Calu3 (cell line): ENCODE measurements around the gene CC2D1A. TPM values are rescaled to one million over a fixed set of nuclear protein-coding genes. Genes with fewer than 3 reads are reported as not detected.

ENCODE experiments used
- BruUV-seq: library from RNA; stranded (reverse); fragments of 400-500 nt; replicated peaks from 2 replicates; lab custom pipeline; 2021; lab: Mats Ljungman, UMichigan
- CTCF ChIA-PET: fragments of 300-600 bp; sonication (Branson Sonifier 250); formaldehyde crosslinking; loops from one replicate; lab custom pipeline; 2022; ENCODE audit warnings: antibody characterized with exemption; lab: Charles Lee
- DNase-seq: peaks from one replicate; pipeline ENCODE4 v3.0.0; 2022
- H3K27ac Mint-ChIP-seq: one replicate; pipeline ENCODE4 v1.8.0; 2022; ENCODE audit warnings: mixed read lengths; ENCODE audit not compliant: unreplicated experiment
- H3K27me3 Mint-ChIP-seq: one replicate; pipeline ENCODE4 v1.8.0; 2022; ENCODE audit warnings: mixed read lengths; ENCODE audit not compliant: unreplicated experiment
- H3K36me3 Mint-ChIP-seq: one replicate; pipeline ENCODE4 v1.8.0; 2022; ENCODE audit warnings: mild to moderate bottlenecking, moderate library complexity, mixed read lengths; ENCODE audit not compliant: insufficient read depth, unreplicated experiment
- H3K4me1 Mint-ChIP-seq: one replicate; pipeline ENCODE4 v1.8.0; 2022; ENCODE audit warnings: mild to moderate bottlenecking, low read depth, mixed read lengths; ENCODE audit not compliant: unreplicated experiment
- H3K4me3 Mint-ChIP-seq: one replicate; pipeline ENCODE4 v1.8.0; 2022; ENCODE audit warnings: mild to moderate bottlenecking, low read depth, moderate library complexity, mixed read lengths; ENCODE audit not compliant: unreplicated experiment
- H3K9me3 Mint-ChIP-seq: one replicate; pipeline ENCODE4 v1.8.0; 2022; ENCODE audit warnings: low read depth, mixed read lengths; ENCODE audit not compliant: unreplicated experiment
- intact Hi-C: fragments of 100-400 bp; cut with micrococcal nuclease; formaldehyde crosslinking; loops from one replicate; pipeline ENCODE4 v1.10.0; 2022; ENCODE audit not compliant: unreplicated experiment
- total RNA-seq: library from RNA; stranded (reverse); gene quantifications from 2 replicates; pipeline ENCODE4 v1.2.3, GENCODE V29; 2022
- TF ChIP-seq, protein P1 (sequence below): fragments of 200-600 bp; IDR thresholded peaks from one replicate; pipeline ENCODE4 v1.8.0; 2022; ENCODE audit warnings: antibody characterized with exemption; ENCODE audit not compliant: unreplicated experiment

Gene CC2D1A
- total RNA-seq, 1 experiment from 2014 or later: 41.7 TPM

DNA sequence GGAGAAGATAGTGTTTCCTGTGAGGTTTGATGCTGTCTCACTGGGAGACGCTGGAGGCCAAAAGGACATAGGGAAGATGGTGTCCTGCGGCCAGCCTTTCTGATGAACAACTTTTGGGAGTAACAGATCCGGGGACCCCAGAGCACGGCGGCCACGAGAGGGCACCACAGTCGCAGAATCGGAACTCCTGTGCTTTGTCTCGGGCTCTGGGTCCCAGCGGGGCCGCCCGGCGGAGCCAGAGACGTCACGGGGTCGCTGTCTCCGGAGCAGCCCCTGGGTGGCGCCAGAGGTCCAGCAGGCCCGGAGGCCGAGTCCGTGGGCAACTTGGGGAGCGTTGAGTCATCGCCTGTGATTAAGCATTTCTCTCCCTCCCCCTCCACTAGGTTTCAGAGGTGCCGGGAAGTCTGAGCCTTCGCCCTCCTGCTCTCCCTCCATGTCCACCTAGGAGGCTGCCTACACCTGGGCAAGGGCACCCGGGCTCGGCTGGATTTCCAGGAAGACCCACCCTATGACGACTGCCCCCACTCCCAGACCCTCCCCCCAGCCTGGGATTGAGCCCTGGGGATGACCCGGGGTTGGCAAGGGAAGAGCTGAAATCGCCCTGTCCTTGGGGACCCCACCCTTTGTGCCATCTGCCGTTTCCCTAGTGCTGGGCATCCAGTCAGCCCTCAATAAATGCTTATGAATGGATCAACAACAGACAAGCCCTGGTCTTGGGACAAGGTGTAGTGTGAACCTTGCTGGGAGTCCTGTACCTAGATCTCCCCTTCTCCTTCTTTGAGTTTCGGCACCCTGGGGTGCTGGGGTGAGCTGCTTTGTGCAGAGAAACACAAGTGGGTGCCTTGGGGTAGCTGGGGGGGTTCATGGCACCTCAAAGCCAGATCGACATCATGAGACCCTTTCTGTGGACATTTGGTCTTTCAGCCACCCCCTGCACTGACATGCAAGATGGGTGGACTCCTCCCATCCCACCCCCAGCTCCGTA, 25.6 kb upstream of the CC2D1A start:
- DNase-seq: peak; percentile 97
- no peaks in the 10 kb centered on the region for H3K9me3 Mint-ChIP-seq
- H3K4me3 Mint-ChIP-seq: no peak overlapping the region
- no peaks in the 10 kb centered on the region for H3K36me3 Mint-ChIP-seq
- intact Hi-C loops: loop anchor here (2.0 kb wide), 1 partner anchor 192 kb away; the partner anchor contains the start of gene MISP3
- TF ChIP-seq, protein P1, sequence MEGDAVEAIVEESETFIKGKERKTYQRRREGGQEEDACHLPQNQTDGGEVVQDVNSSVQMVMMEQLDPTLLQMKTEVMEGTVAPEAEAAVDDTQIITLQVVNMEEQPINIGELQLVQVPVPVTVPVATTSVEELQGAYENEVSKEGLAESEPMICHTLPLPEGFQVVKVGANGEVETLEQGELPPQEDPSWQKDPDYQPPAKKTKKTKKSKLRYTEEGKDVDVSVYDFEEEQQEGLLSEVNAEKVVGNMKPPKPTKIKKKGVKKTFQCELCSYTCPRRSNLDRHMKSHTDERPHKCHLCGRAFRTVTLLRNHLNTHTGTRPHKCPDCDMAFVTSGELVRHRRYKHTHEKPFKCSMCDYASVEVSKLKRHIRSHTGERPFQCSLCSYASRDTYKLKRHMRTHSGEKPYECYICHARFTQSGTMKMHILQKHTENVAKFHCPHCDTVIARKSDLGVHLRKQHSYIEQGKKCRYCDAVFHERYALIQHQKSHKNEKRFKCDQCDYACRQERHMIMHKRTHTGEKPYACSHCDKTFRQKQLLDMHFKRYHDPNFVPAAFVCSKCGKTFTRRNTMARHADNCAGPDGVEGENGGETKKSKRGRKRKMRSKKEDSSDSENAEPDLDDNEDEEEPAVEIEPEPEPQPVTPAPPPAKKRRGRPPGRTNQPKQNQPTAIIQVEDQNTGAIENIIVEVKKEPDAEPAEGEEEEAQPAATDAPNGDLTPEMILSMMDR: peak; percentile 92
- no TSS peak for BruUV-seq
- CTCF ChIA-PET: interaction anchor here (0.5 to 1.7 kb wide), 3 partner anchors 192 to 256 kb away, joined by 3 to 8 read pairs (median 4); partner anchors contain the start of genes ASF1B and MISP3
- H3K4me1 Mint-ChIP-seq: no peaks in the 10 kb centered on the region
- no peaks in the 10 kb centered on the region for H3K27me3 Mint-ChIP-seq
- no peak overlapping the region for H3K27ac Mint-ChIP-seq

- no peak overlapping the region for H3K4me3 Mint-ChIP-seq
- H3K36me3 Mint-ChIP-seq: no peaks in the 10 kb centered on the region
- H3K27ac Mint-ChIP-seq: no peak overlapping the region
- no peak for DNase-seq
- no peaks in the 10 kb centered on the region for H3K4me1 Mint-ChIP-seq
- BruUV-seq: no TSS peak
- intact Hi-C loops: loop anchor here (2.0 kb wide), 1 partner anchor 192 kb away; the partner anchor contains the start of gene MISP3
- CTCF ChIA-PET: interaction anchor here (0.6 to 1.3 kb wide), 3 partner anchors 71 to 256 kb away, joined by 4 read pairs; partner anchors contain the start of genes ASF1B and DCAF15
- H3K9me3 Mint-ChIP-seq: no peaks in the 10 kb centered on the region
- no peaks in the 10 kb centered on the region for H3K27me3 Mint-ChIP-seq
- TF ChIP-seq, protein P1: no peak
Measured at GRCh38 chr19:13881251-13881691, 24.7 kb upstream of the CC2D1A start.

GRCh38 chr19:13881692-13882418, 24.1 kb upstream of the CC2D1A start:
- no peaks in the 10 kb centered on the region for H3K9me3 Mint-ChIP-seq
- no peak overlapping the region for H3K4me3 Mint-ChIP-seq
- TF ChIP-seq, protein P1: no peak
- intact Hi-C loops: loop anchor here (2.0 kb wide), 1 partner anchor 191 kb away; the partner anchor contains the start of gene MISP3
- H3K36me3 Mint-ChIP-seq: no peaks in the 10 kb centered on the region
- H3K4me1 Mint-ChIP-seq: no peaks in the 10 kb centered on the region
- no peak for DNase-seq
- no peak overlapping the region for H3K27ac Mint-ChIP-seq
- no peaks in the 10 kb centered on the region for H3K27me3 Mint-ChIP-seq
- no TSS peak for BruUV-seq
- CTCF ChIA-PET: interaction anchor here (0.6 to 1.1 kb wide), 3 partner anchors 20 to 255 kb away, joined by 3 to 4 read pairs (median 4); partner anchors contain the start of genes ASF1B and DCAF15

GRCh38 chr19:13882419-13882795, 23.6 kb upstream of the CC2D1A start:
- no peaks in the 10 kb centered on the region for H3K36me3 Mint-ChIP-seq
- no peak for DNase-seq
- no TSS peak for BruUV-seq
- CTCF ChIA-PET: interaction anchor here (0.6 to 1.1 kb wide), 2 partner anchors 20 to 254 kb away, joined by 3 to 4 read pairs; partner anchors contain the start of gene ASF1B
- no peak overlapping the region for H3K4me3 Mint-ChIP-seq
- no peaks in the 10 kb centered on the region for H3K9me3 Mint-ChIP-seq
- TF ChIP-seq, protein P1: no peak
- intact Hi-C loops: no loop called here
- no peaks in the 10 kb centered on the region for H3K27me3 Mint-ChIP-seq
- no peaks in the 10 kb centered on the region for H3K4me1 Mint-ChIP-seq
- no peak overlapping the region for H3K27ac Mint-ChIP-seq
